CD14-positive monocyte (primary cell): ENCODE data around the gene RPLP2. TPM values are rescaled to one million over a fixed set of nuclear protein-coding genes. Genes with fewer than 3 reads are reported as not detected.

Source experiments
- DNase-seq, 3 donors: peaks; one replicate each; pipeline ENCODE4 v3.0.0-alpha.2; 2011 to 2022
- H2AFZ ChIP-seq: 2 replicates; pipeline ENCODE4 v1.6.0; 2012; ENCODE audit warnings: mild to moderate bottlenecking, low read depth, low read length, inconsistent platforms; ENCODE audit not compliant: insufficient read depth, poor library complexity, severe bottlenecking
- H3K27ac ChIP-seq, 2 donors: 1 replicate in 1 of 2; 2 replicates in 1 of 2; pipeline ENCODE4 v1.5.1; 2012 to 2013; ENCODE audit warnings: low read length in 2 of 2, control low read depth in 1 of 2, inconsistent platforms in 1 of 2, low read depth in 1 of 2, mild to moderate bottlenecking in 1 of 2
- H3K27me3 ChIP-seq, 2 donors: one replicate each; pipeline versions ENCODE4 v1.6.0 to v1.6.1; 2011 to 2013; ENCODE audit warnings: low read length in 2 of 2; ENCODE audit not compliant: control insufficient read depth in 2 of 2, insufficient read depth in 2 of 2
- H3K36me3 ChIP-seq, 2 donors: replicated peaks in 1 of 2; 1 replicate in 1 of 2; 2 replicates in 1 of 2; pipeline versions ENCODE4 v1.5.1 to v1.6.1; 2012 to 2013; ENCODE audit warnings: low read length in 2 of 2, control low read depth in 1 of 2, inconsistent platforms in 1 of 2, mild to moderate bottlenecking in 1 of 2; ENCODE audit not compliant: insufficient read depth in 2 of 2, control insufficient read depth in 1 of 2
- H3K4me1 ChIP-seq, 2 donors: 1 replicate in 1 of 2; 2 replicates in 1 of 2; pipeline versions ENCODE4 v1.5.1 to v1.6.1; 2012 to 2013; ENCODE audit warnings: low read length in 2 of 2, control low read depth in 1 of 2, inconsistent platforms in 1 of 2, mild to moderate bottlenecking in 1 of 2, moderate library complexity in 1 of 2; ENCODE audit not compliant: insufficient read depth in 2 of 2, control insufficient read depth in 1 of 2
- H3K4me2 ChIP-seq: replicated peaks from 2 replicates; pipeline ENCODE3; 2012; ENCODE audit warnings: low read length, moderate library complexity, mild to moderate bottlenecking; ENCODE audit not compliant: poor library complexity, severe bottlenecking; ENCODE audit errors: extremely low read depth
- H3K4me3 ChIP-seq, 3 experiments: fragments of 200-600 bp in 1 of 3; sonication (generic) in 1 of 3; replicated peaks in 1 of 3; 1 replicate in 2 of 3; 2 replicates in 1 of 3; pipeline ENCODE4 v1.5.1; 2011 to 2013; ENCODE audit warnings: low read length in 3 of 3, mild to moderate bottlenecking in 3 of 3, control low read depth in 2 of 3, low read depth in 2 of 3, inconsistent platforms in 1 of 3, moderate library complexity in 1 of 3
- H3K79me2 ChIP-seq: 2 replicates; pipeline ENCODE4 v1.6.0; 2012; ENCODE audit warnings: mild to moderate bottlenecking, control low read depth, inconsistent platforms, low read length, moderate library complexity; ENCODE audit not compliant: insufficient read depth
- H3K9ac ChIP-seq: 2 replicates; pipeline ENCODE4 v1.6.0; 2017; ENCODE audit warnings: low read length, mild to moderate bottlenecking; ENCODE audit not compliant: insufficient read depth, poor library complexity, severe bottlenecking
- H3K9me3 ChIP-seq, 2 donors: replicated peaks in 1 of 2; 1 replicate in 1 of 2; 2 replicates in 1 of 2; pipeline versions ENCODE4 v1.5.1 to v1.6.1; 2012 to 2013; ENCODE audit warnings: low read length in 2 of 2, control low read depth in 1 of 2; ENCODE audit not compliant: control insufficient read depth in 1 of 2, insufficient read depth in 1 of 2
- H4K20me1 ChIP-seq: 2 replicates; pipeline ENCODE4 v1.6.0; 2012; ENCODE audit warnings: mild to moderate bottlenecking, low read length, control low read depth, moderate library complexity; ENCODE audit not compliant: insufficient read depth
- H3K27ac Mint-ChIP-seq, 7 donors: one replicate each; pipeline ENCODE4 v1.8.0; 2020; ENCODE audit warnings: mild to moderate bottlenecking in 7 of 7, mixed read lengths in 7 of 7, moderate library complexity in 6 of 7, inconsistent platforms in 2 of 7
- H3K27me3 Mint-ChIP-seq, 3 donors: one replicate each; pipeline ENCODE4 v1.8.0; 2021 to 2022; ENCODE audit warnings: low read depth in 3 of 3, mild to moderate bottlenecking in 3 of 3, mixed read lengths in 3 of 3, moderate library complexity in 3 of 3, inconsistent platforms in 1 of 3
- H3K36me3 Mint-ChIP-seq, 2 donors: one replicate each; pipeline ENCODE4 v1.8.0; 2020; ENCODE audit warnings: mixed read lengths in 2 of 2, inconsistent platforms in 1 of 2, mild to moderate bottlenecking in 1 of 2
- H3K4me1 Mint-ChIP-seq: one replicate; pipeline ENCODE4 v1.8.0; 2020; ENCODE audit warnings: mild to moderate bottlenecking, mixed read lengths
- H3K4me3 Mint-ChIP-seq, 2 donors: one replicate each; pipeline ENCODE4 v1.8.0; 2020; ENCODE audit warnings: mild to moderate bottlenecking in 2 of 2, mixed read lengths in 2 of 2, moderate library complexity in 1 of 2
- H3K9me3 Mint-ChIP-seq, 7 donors: one replicate each; pipeline ENCODE4 v1.8.0; 2020 to 2022; ENCODE audit warnings: mixed read lengths in 7 of 7, mild to moderate bottlenecking in 6 of 7, moderate library complexity in 6 of 7, inconsistent platforms in 2 of 7
- CTCF ChIP-seq: fragments of 200-600 bp; IDR thresholded peaks from one replicate; pipeline ENCODE4 v1.8.0; 2022; ENCODE audit warnings: antibody characterized with exemption, mild to moderate bottlenecking
- WGBS: methylation state at CpG from one replicate; pipeline ENCODE4 v1.1.5; 2013; ENCODE audit warnings: missing lambda C conversion rate; ENCODE audit not compliant: insufficient coverage; 5-methylcytosine and 5-hydroxymethylcytosine counted together
- intact Hi-C, 2 donors: fragments of 100-400 bp; cut with micrococcal nuclease; formaldehyde crosslinking; loops; one replicate each; pipeline versions ENCODE4 v1.15.0 to v1.15.1; 2023
- polyA plus RNA-seq, 3 donors: library from polyadenylated mRNA; depleted of rRNA in 1 of 3; unstranded in 2 of 3; stranded (reverse) in 1 of 3; fragments of 300-500 nt in 2 of 3; fragments of >200 nt in 1 of 3; fragmentation: Illumina TruSeq in 2 of 3; gene quantifications; 1 replicate in 2 of 3; 2 replicates in 1 of 3; pipeline ENCODE4 v1.2.3, GENCODE V29; 2012 to 2021

Gene RPLP2
- polyA plus RNA-seq, 3 donors: 879 to 1,191 (median 990) TPM

DNA sequence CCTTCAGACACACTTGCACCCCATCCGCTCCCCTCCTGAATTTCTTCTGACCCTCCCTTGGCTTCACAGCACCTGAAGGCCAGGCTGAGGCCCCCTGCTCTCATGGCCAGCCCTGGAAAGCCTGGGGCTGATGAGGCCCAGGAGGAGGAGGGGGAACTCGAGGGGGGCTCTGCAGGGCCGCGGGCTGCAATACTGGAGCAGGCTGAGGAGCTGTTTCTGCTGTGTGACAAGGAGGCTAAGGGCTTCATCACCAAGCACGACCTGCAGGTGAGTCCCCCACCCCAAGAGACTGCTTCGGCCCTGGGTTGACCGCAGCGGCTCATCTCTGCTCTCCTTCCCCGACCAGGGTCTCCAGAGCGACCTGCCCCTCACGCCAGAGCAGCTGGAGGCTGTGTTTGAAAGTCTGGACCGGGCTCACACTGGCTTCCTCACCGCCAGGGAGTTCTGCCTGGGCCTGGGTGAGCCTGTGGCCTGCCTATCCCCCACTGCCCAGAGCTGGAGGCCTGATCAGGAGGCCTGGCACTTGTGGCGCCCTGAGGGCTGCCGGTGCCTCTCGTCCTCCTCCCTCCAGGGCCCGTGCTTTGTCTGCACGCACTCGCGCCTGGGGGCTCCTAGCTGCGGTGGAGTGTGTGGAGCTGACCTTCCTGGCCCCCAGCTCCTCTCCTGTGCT is 18.9 kb downstream of the RPLP2 start:
- no peak for DNase-seq
- WGBS: 58% methylated on average over 14 of the region's 21 CpGs
- Histone ChIP-seq H3K27me3 (peaks cover 10 to 55% of the 10 kb centered on the region in 2 donors), H3K4me1 (peaks cover 70 to 82% of the 10 kb centered on the region in 2 donors), H4K20me1 (peaks cover 50% of the 10 kb centered on the region), H3K79me2 (peaks cover 14% of the 10 kb centered on the region), H3K4me2 (peak overlapping the region; percentile 89), H3K9ac (no peak overlapping the region), H3K27ac (no peak overlapping the region), H3K36me3 (peaks cover 15 to 22% of the 10 kb centered on the region in 2 donors), H2AFZ (peak overlapping the region; percentile 54), H3K9me3 (no peaks in the 10 kb centered on the region), H3K4me3 (peak overlapping the region in 2 of 3 experiments; percentile 43 to 77)
- Mint-ChIP-seq H3K27me3 (peaks cover 47 to 62% (median 53%) of the 10 kb centered on the region in 3 donors), H3K4me3 (peak overlapping the region; percentile 78 to 92), H3K4me1 (peaks cover 57% of the 10 kb centered on the region), H3K27ac (peak overlapping the region in 1 of 7 donors; percentile 30), H3K9me3 (peaks cover 0 to 18% (median 1%) of the 10 kb centered on the region in 7 donors), H3K36me3 (peaks cover 23 to 25% of the 10 kb centered on the region in 2 donors)
- TF ChIP-seq CTCF: no peak
- intact Hi-C loops: no loop called here

GRCh38 chr11:829176-829846 is 19.5 kb downstream of the RPLP2 start:
- H3K79me2 ChIP-seq: peaks cover 14% of the 10 kb centered on the region
- H2AFZ ChIP-seq: peak overlapping the region; percentile 54
- no peak overlapping the region for H3K27ac ChIP-seq
- H3K4me2 ChIP-seq: peak overlapping the region; percentile 89
- peak overlapping the region; percentile 78 to 92 for H3K4me3 Mint-ChIP-seq
- peaks cover 0 to 18% (median 1%) of the 10 kb centered on the region in 7 donors for H3K9me3 Mint-ChIP-seq
- H3K36me3 Mint-ChIP-seq: peaks cover 17 to 21% of the 10 kb centered on the region in 2 donors
- H3K9ac ChIP-seq: peak overlapping the region; percentile 31
- no peak for TF ChIP-seq CTCF
- peaks cover 50% of the 10 kb centered on the region for H4K20me1 ChIP-seq
- H3K27me3 Mint-ChIP-seq: peaks cover 47 to 69% (median 53%) of the 10 kb centered on the region in 3 donors
- WGBS: 1% methylated on average over 39 of the region's 40 CpGs
- H3K4me1 ChIP-seq: peaks cover 76 to 89% of the 10 kb centered on the region in 2 donors
- intact Hi-C loops: no loop called here
- H3K4me1 Mint-ChIP-seq: peaks cover 64% of the 10 kb centered on the region
- H3K36me3 ChIP-seq: peaks cover 9 to 16% of the 10 kb centered on the region in 2 donors
- no peaks in the 10 kb centered on the region for H3K9me3 ChIP-seq
- H3K27me3 ChIP-seq: peaks cover 10 to 56% of the 10 kb centered on the region in 2 donors
- peak overlapping the region; percentile 29 to 77 (median 43) for H3K4me3 ChIP-seq
- DNase-seq: no peak
- H3K27ac Mint-ChIP-seq: peak overlapping the region in 2 of 7 donors; percentile 36 to 45
